NCI-H1092 treated with DMSO at 0.1 percent for 48 hours (cell line): Measurements from ENCODE around the gene LPP.

Experiments used
- DNase-seq: peaks from one replicate; lab custom pipeline; 2025; lab: John Stamatoyannopoulos, UW

Gene LPP

GRCh38 chr3:188299068-188299467 lies 145.1 kb downstream of the LPP start:
- DNase-seq: no peak

- DNase-seq: no peak
Measured at GRCh38 chr3:188299708-188300107, 145.8 kb downstream of the LPP start.

DNA sequence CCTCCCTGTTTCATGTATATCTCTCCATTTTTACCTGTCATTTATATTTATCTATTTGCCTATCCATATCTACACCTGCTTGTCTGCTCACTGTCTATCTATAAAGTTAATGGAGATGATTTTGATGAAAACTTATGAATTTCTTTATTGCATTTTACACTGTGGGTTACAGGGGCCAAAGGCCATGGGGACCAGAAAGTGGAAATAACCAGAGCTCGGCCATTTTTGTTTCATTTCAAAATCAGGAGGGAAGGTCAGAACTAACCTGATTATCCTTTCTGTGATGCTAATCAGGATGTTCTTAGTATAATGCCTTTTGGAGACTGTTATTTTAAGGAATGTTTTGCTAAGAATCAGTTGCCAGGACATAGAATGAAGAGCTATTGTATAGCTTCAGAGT lies 147.2 kb downstream of the LPP start:
- no peak for DNase-seq

- DNase-seq: no peak
Measured at GRCh38 chr3:188303286-188303799, 149.4 kb downstream of the LPP start.

- DNase-seq: no peak
Measured at GRCh38 chr3:188303823-188304222, 149.9 kb downstream of the LPP start.

- no peak for DNase-seq
Measured at GRCh38 chr3:188304501-188304900, 150.5 kb downstream of the LPP start.

DNA sequence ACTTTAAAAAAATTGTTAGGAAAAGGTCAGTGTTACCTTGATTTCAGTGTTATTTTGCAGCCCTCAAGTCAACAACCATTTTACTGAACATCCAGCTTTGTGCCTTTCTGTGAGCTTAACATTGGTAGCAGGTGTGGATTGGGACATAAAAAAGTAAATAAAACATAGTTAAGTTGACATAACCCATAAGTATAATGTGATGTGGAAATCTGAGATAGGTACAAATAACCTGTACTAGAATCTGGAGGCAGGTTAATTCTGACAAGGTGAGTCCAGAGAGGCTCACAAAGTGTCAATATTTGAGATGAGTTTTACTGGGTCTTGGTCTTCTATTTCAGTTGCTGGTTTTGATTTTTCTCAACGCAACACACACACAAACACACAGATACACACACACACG lies 151.3 kb downstream of the LPP start:
- no peak for DNase-seq

GRCh38 chr3:188306435-188307005 lies 152.6 kb downstream of the LPP start:
- DNase-seq: no peak

- no peak for DNase-seq
Measured at GRCh38 chr3:188309437-188310269, 155.7 kb downstream of the LPP start.

- no peak for DNase-seq
Measured at GRCh38 chr3:188310270-188310710, 156.3 kb downstream of the LPP start.

DNA sequence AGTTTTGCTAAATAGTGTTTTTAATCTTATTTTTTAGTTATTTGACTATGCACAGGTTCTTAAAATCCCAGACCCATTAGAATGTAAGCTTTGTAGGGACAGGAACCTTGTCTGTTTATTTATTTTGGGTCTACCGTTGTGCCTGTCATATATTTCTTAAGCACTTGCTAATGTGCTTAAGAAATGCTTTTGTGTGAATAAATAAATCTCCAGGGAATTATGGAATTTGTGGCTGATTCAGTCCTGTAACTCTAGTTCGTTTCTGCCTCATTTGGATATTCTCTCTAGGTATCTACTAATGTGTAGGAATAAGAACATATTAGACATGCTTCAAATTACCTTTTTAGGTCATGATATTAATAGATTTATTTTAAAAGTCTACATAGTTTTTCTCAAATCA lies 161.6 kb downstream of the LPP start:
- no peak for DNase-seq

DNA sequence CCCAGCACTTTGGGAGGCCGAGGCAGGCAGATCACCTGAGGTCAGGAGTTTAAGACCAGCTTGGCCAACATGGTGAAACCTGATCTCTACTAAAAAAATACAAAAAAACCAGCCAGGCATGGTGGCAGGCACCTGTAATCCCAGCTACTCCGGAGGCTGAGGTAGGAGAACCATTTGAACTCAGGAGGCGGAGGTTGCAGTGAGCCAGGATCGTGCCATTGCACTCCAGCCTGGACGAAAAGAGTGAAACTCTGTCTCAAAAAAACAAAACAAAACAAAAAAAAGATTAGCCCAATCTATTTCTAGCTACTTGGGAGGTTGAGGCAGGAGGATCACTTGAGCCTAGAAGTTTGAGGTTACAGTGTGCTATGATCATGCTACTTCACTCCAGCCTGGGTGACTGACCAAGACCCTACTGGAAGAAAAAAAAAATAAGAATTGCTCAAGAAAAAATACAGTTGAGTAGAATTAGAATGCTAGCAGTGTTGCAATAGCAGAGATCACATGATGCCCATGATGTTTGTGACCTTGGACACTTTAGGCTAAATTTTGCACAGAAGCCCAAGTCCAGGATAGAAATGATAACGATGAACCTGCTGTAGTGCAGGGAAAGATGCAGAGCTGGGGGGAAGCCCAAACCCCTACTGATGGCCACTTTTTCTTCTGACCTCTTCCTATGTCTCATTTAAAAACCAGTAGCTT lies 162.2 kb downstream of the LPP start:
- DNase-seq: no peak

DNA sequence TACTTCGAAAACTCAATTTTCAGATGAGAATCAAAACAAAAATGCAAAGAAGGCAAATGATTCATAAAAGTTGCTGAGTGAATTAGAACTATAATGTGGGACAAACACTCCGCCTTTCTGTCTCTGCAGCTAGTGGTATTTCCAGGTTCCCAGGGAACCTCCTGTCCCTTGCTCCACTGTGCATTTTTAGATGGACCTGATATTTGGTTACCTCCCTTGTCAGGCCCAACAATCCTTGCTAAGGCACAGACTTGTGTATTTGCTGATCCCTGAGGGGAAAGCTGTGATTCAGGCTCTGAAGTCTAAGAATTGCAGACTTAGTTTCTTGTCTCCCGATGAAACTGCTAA lies 162.7 kb downstream of the LPP start:
- no peak for DNase-seq

DNA sequence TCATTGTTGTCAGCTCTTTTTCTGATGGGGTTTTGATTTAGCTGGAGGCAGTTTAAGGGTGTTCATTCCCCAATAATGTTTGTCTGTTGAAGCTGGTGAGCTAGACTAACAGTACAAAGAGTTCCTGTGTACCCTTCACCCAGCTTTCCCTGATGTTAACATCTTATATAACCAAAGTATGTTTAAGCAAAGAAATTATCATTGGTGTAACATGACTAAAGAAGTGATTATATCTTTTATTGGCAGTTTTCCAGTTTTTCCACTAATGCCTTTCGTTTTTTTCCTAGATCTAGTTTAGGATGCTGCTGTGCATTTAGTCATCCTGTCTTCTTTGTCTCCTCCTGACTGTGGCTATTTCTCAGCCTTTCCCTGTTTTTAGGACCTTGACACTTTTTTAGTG lies 165.6 kb downstream of the LPP start:
- DNase-seq: no peak

DNA sequence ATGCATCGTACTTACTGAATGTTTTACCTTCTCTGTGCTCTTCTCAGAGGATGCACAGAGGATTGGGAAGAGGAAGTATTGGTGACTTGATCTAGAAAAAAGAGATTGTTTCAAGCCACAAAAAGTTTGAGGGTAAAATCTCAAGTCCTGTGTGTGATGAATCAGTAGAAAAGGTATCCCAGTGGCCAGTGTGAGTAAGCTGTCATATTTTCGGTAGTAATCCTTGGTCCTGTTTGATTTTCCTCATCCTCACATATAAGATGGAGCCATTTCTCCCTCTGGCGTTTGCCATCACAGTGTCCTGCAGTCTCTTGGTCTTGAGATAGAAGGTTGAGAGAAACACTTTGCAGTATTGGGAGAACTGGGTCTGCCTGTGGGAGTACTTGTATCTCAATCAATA lies 166.8 kb downstream of the LPP start:
- DNase-seq: no peak

DNA sequence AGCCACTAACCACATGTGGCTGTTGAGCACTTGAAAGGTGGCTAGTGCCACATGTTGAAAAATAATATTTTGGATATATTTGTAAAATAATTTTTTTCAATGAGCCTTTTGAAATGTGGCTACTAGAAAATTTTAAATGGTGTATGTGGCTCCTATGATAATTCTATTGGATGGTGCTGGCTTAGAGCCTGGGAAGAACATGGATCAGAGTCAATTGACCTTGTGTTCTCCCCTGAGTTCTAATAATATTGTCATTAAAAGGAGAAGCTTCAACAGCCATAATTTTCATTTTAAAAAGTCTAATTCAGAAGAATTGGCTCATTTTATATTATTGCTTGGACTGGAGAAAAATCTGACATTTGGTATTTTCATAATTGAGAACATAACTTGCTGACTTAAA lies 167.3 kb downstream of the LPP start:
- DNase-seq: no peak

- no peak for DNase-seq
Measured at GRCh38 chr3:188322135-188322887, 168.4 kb downstream of the LPP start.

GRCh38 chr3:188323067-188323842 lies 169.3 kb downstream of the LPP start:
- DNase-seq: no peak

- no peak for DNase-seq
Measured at GRCh38 chr3:188326111-188326510, 172.2 kb downstream of the LPP start.

GRCh38 chr3:188326968-188327367 lies 173.0 kb downstream of the LPP start:
- DNase-seq: no peak

DNA sequence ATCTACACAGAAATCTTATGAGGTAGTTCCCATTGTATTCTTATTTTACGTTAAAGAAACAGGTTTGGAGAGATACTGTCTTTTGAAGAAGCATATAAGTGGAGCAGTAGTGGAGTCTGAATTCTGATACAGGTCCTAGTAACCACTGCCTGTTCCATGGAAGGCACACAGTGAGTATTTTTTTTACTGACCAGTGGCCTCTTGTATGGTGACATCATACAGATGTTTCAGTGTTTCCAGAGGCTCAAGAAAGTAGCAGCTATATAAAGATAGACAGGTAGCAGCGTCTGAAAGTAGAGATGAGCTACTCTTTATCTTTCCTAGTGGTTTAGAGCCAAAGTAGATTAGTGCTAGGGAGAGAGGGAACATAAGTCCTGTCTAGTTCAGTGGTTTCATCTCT lies 173.5 kb downstream of the LPP start:
- DNase-seq: no peak

DNA sequence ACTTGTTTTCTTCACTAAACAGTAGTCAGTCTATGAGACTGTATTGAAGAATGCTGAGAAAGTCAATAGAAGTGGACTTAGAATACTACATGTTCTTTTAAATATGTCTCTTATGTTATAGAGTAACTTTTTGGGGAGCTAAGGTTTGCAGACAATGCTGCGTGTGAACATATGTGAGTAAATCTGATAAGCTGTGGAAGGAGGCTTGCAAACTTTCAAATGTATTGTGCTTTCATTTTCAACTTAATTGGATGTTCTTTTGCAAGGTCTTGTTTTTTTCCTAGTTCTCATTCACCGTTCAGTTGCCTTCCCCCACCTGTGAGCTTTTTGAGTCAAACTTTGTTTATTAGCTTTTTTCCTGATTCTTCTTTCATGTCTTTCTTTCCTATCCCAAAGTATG lies 176.2 kb downstream of the LPP start:
- DNase-seq: no peak
